Measurements from ENCODE around the gene GJC1.

DNA sequence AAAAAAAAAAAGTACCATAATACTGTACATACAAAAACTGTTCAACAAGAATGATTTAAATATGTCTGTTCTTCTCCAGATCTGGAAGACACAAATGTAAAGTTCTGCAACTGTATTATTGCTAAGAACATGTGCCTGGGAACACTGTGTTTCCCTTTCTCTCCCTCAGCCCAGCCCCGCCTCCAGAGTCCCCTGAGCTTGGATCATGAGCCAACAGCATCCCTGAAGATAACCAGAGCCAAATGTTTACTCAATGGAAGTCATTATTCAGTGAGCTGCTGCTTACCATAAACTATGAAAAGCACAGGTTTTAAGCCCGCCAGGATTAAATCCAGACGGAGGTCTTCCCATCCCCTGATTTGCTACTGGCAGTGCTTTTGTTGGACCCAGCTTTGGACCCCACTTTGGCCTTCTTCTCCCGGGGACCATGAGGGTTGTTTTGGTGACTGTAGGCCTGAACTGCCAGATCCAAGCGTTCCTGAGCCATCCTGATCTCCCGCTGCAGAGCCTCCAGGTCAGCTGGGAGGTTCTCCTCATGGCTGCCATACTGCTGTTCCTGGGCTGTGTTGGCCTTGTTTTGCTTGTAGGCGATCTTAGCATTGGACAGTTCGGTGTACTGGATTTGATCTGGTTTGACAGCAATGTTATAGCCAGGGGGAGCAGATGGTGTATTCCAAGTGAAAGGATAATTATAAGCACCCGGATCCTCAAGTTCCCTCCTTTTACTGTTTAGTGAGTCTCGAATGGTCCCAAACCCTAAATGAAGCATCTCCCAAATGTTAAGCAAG lies 25.6 kb downstream of the GJC1 start:
- TF ChIP-seq EP300 (IDR thresholded peaks at IDR 0.05; ENCODE audit: borderline replicate concordance in 1 of 2, low read depth in 1 of 2, low read length in 1 of 2) (no peak), EZH2phosphoT487 (IDR thresholded peaks at IDR 0.05; ENCODE audit: borderline replicate concordance, low read depth) (no peak), RXRA (IDR thresholded peaks at IDR 0.05; ENCODE audit: borderline replicate concordance, low read depth) (no peak), GATA2 (CRISPR knock-in tag; IDR thresholded peaks at IDR 0.05) (no peak), RAD21 (IDR thresholded peaks at IDR 0.05; ENCODE audit: low read length) (no peak), NFIC (IDR thresholded peaks at IDR 0.05; ENCODE audit: borderline replicate concordance) (no peak), CHD2 (IDR thresholded peaks at IDR 0.05; ENCODE audit: low read length, partially characterized antibody) (no peak), TEAD4 (IDR thresholded peaks at IDR 0.05; ENCODE audit: borderline replicate concordance, insufficient read depth) (no peak)
- TF ChIP-seq, protein P1, sequence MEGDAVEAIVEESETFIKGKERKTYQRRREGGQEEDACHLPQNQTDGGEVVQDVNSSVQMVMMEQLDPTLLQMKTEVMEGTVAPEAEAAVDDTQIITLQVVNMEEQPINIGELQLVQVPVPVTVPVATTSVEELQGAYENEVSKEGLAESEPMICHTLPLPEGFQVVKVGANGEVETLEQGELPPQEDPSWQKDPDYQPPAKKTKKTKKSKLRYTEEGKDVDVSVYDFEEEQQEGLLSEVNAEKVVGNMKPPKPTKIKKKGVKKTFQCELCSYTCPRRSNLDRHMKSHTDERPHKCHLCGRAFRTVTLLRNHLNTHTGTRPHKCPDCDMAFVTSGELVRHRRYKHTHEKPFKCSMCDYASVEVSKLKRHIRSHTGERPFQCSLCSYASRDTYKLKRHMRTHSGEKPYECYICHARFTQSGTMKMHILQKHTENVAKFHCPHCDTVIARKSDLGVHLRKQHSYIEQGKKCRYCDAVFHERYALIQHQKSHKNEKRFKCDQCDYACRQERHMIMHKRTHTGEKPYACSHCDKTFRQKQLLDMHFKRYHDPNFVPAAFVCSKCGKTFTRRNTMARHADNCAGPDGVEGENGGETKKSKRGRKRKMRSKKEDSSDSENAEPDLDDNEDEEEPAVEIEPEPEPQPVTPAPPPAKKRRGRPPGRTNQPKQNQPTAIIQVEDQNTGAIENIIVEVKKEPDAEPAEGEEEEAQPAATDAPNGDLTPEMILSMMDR (IDR thresholded peaks at IDR 0.05), result no peak
- TF ChIP-seq, protein P2, sequence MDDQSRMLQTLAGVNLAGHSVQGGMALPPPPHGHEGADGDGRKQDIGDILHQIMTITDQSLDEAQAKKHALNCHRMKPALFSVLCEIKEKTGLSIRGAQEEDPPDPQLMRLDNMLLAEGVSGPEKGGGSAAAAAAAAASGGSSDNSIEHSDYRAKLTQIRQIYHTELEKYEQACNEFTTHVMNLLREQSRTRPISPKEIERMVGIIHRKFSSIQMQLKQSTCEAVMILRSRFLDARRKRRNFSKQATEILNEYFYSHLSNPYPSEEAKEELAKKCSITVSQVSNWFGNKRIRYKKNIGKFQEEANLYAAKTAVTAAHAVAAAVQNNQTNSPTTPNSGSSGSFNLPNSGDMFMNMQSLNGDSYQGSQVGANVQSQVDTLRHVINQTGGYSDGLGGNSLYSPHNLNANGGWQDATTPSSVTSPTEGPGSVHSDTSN (IDR thresholded peaks at IDR 0.05), result no peak
- TF ChIP-seq, protein P3, sequence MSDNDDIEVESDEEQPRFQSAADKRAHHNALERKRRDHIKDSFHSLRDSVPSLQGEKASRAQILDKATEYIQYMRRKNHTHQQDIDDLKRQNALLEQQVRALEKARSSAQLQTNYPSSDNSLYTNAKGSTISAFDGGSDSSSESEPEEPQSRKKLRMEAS (IDR thresholded peaks at IDR 0.05; ENCODE audit: low read depth), result no peak
- TF ChIP-seq, protein P4, sequence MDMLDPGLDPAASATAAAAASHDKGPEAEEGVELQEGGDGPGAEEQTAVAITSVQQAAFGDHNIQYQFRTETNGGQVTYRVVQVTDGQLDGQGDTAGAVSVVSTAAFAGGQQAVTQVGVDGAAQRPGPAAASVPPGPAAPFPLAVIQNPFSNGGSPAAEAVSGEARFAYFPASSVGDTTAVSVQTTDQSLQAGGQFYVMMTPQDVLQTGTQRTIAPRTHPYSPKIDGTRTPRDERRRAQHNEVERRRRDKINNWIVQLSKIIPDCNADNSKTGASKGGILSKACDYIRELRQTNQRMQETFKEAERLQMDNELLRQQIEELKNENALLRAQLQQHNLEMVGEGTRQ (IDR thresholded peaks at IDR 0.05; ENCODE audit: borderline replicate concordance, low read depth, low read length), result no peak
- TF ChIP-seq, protein P5, sequence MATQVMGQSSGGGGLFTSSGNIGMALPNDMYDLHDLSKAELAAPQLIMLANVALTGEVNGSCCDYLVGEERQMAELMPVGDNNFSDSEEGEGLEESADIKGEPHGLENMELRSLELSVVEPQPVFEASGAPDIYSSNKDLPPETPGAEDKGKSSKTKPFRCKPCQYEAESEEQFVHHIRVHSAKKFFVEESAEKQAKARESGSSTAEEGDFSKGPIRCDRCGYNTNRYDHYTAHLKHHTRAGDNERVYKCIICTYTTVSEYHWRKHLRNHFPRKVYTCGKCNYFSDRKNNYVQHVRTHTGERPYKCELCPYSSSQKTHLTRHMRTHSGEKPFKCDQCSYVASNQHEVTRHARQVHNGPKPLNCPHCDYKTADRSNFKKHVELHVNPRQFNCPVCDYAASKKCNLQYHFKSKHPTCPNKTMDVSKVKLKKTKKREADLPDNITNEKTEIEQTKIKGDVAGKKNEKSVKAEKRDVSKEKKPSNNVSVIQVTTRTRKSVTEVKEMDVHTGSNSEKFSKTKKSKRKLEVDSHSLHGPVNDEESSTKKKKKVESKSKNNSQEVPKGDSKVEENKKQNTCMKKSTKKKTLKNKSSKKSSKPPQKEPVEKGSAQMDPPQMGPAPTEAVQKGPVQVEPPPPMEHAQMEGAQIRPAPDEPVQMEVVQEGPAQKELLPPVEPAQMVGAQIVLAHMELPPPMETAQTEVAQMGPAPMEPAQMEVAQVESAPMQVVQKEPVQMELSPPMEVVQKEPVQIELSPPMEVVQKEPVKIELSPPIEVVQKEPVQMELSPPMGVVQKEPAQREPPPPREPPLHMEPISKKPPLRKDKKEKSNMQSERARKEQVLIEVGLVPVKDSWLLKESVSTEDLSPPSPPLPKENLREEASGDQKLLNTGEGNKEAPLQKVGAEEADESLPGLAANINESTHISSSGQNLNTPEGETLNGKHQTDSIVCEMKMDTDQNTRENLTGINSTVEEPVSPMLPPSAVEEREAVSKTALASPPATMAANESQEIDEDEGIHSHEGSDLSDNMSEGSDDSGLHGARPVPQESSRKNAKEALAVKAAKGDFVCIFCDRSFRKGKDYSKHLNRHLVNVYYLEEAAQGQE (IDR thresholded peaks at IDR 0.05; ENCODE audit: low read depth, low read length), result no peak
